DOHH2 (cell line): Measurements from ENCODE around the gene FABP1.

ENCODE experiments used
- H3F3A ChIP-seq: fragments of 200-600 bp; sonication (generic), shearing (Covaris generic); 2 replicates; pipeline ENCODE4 v1.6.0; 2016; ENCODE audit warnings: antibody characterized with exemption, mild to moderate bottlenecking; ENCODE audit not compliant: control insufficient read depth, insufficient read depth
- H3K27ac ChIP-seq: fragments of 200-600 bp; sonication (generic); 2 replicates; pipeline ENCODE4 v1.5.1; 2014; ENCODE audit warnings: low read depth, mild to moderate bottlenecking, low read length, moderate library complexity
- H3K27me3 ChIP-seq: fragments of 200-600 bp; sonication (generic); 2 replicates; pipeline ENCODE4 v1.6.1; 2014; ENCODE audit warnings: mild to moderate bottlenecking, low read length, mixed read lengths; ENCODE audit not compliant: control insufficient read depth
- H3K36me3 ChIP-seq: fragments of 200-600 bp; sonication (generic); 2 replicates; pipeline ENCODE4 v1.6.1; 2014; ENCODE audit warnings: mild to moderate bottlenecking, low read length, moderate library complexity, mixed read lengths; ENCODE audit not compliant: control insufficient read depth
- H3K4me1 ChIP-seq: fragments of 200-600 bp; sonication (generic); 2 replicates; pipeline ENCODE4 v1.6.1; 2014; ENCODE audit warnings: mild to moderate bottlenecking, low read length, mixed read lengths; ENCODE audit not compliant: control insufficient read depth
- H3K4me2 ChIP-seq: fragments of 200-600 bp; sonication (generic); 2 replicates; pipeline ENCODE4 v1.6.0; 2014; ENCODE audit warnings: mild to moderate bottlenecking, low read length, moderate library complexity
- H3K4me3 ChIP-seq: fragments of 200-600 bp; sonication (generic); 2 replicates; pipeline ENCODE4 v1.5.1; 2014; ENCODE audit warnings: mild to moderate bottlenecking, low read length, mixed read lengths
- H3K79me2 ChIP-seq: fragments of 200-600 bp; sonication (generic); 2 replicates; pipeline ENCODE4 v1.6.1; 2014; ENCODE audit warnings: mild to moderate bottlenecking, low read length, mixed read lengths; ENCODE audit not compliant: control insufficient read depth
- H3K9me2 ChIP-seq: fragments of 200-600 bp; sonication (generic); replicated peaks from 2 replicates; pipeline ENCODE4 v1.6.1; 2014; ENCODE audit warnings: mild to moderate bottlenecking, low read length, mixed read lengths; ENCODE audit not compliant: control insufficient read depth
- H3K9me3 ChIP-seq: fragments of 200-600 bp; sonication (generic); 2 replicates; pipeline ENCODE4 v1.6.1; 2014; ENCODE audit warnings: antibody characterized with exemption, low read length, mixed read lengths; ENCODE audit not compliant: control insufficient read depth, insufficient read depth
- H4K20me1 ChIP-seq: fragments of 200-600 bp; sonication (generic); 2 replicates; pipeline ENCODE4 v1.6.0; 2014; ENCODE audit warnings: low read depth, mild to moderate bottlenecking, antibody characterized with exemption, low read length, moderate library complexity; ENCODE audit not compliant: control insufficient read depth, insufficient read depth
- CTCF ChIP-seq: fragments of 200-600 bp; sonication (generic); IDR thresholded peaks from one replicate; pipeline ENCODE4 v1.5.1; 2014; ENCODE audit warnings: antibody characterized with exemption, mild to moderate bottlenecking, low read depth, low read length; ENCODE audit not compliant: poor library complexity, severe bottlenecking
- EZH2phosphoT487 ChIP-seq: fragments of 200-600 bp; sonication (generic); IDR thresholded peaks from 2 replicates; pipeline ENCODE4 v1.6.1; 2017; ENCODE audit warnings: borderline replicate concordance, mild to moderate bottlenecking, antibody characterized with exemption, low read length, moderate library complexity, mixed read lengths

Gene FABP1

DNA sequence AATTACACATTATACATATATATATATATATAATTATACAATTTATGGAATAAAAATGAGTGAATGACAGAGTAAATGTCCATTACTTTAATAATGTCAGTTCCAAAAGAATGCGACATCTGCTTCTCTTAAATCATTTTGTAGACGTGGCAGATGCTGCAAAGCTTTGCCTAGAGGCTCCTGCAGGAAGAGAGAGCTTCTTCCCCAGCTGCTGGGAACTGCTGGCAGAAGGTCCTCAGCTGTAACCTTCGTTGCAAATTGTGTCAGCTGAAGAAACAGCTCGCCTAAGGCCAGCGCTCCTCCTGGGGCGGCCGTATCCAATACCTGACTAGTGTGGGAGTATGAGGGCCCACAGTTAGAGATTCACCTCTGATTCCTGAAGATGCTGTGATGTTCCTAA lies 32.7 kb upstream of the FABP1 start:
- Histone ChIP-seq H4K20me1 (no peaks in the 10 kb centered on the region), H3K4me3 (no peak overlapping the region), H3F3A (no peaks in the 10 kb centered on the region), H3K4me2 (no peak overlapping the region), H3K79me2 (no peaks in the 10 kb centered on the region), H3K27me3 (no peaks in the 10 kb centered on the region), H3K36me3 (no peaks in the 10 kb centered on the region), H3K9me2 (no peaks in the 10 kb centered on the region), H3K27ac (no peak overlapping the region), H3K9me3 (no peaks in the 10 kb centered on the region), H3K4me1 (peaks cover 3% of the 10 kb centered on the region; the same call in 1 of the 2 replicates)
- TF ChIP-seq CTCF (no peak), EZH2phosphoT487 (no peak)

DNA sequence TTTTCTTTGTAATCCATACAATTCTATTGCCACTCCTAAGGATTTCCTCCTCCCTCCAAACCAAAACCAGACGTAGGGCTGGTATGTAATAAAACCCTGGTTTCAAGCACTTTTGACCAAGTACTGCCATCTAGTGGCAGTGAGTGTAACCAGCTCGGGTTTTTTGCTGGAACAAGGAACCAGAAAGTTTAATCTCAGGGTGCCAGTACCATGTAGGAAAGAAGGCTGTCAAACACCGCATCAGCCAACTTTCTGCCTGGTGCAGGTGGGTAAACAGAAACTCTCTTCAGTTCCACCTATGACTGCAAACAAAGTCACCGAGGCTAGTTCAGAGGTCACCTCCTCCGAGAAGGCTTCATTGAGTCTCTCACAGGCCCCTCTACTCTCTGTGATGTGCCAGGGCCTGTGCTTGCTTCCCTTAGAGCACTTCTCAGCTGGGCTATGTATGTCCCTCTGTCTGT lies 32.1 kb upstream of the FABP1 start:
- Histone ChIP-seq H4K20me1 (no peaks in the 10 kb centered on the region), H3F3A (no peaks in the 10 kb centered on the region), H3K27me3 (no peaks in the 10 kb centered on the region), H3K36me3 (no peaks in the 10 kb centered on the region), H3K9me3 (no peaks in the 10 kb centered on the region), H3K4me1 (peaks cover 3% of the 10 kb centered on the region; the same call in 1 of the 2 replicates), H3K4me2 (no peak overlapping the region), H3K9me2 (no peaks in the 10 kb centered on the region), H3K79me2 (no peaks in the 10 kb centered on the region), H3K27ac (no peak overlapping the region), H3K4me3 (no peak overlapping the region)
- TF ChIP-seq EZH2phosphoT487 (no peak), CTCF (peak; percentile 95)

GRCh38 chr2:88159481-88159880 lies 31.6 kb upstream of the FABP1 start:
- Histone ChIP-seq H3K9me3 (no peaks in the 10 kb centered on the region), H3K4me1 (peaks cover 3% of the 10 kb centered on the region; the same call in 1 of the 2 replicates), H3K4me3 (no peak overlapping the region), H3F3A (no peaks in the 10 kb centered on the region), H3K36me3 (no peaks in the 10 kb centered on the region), H3K27me3 (no peaks in the 10 kb centered on the region), H3K79me2 (no peaks in the 10 kb centered on the region), H3K4me2 (no peak overlapping the region), H3K27ac (no peak overlapping the region), H3K9me2 (no peaks in the 10 kb centered on the region), H4K20me1 (no peaks in the 10 kb centered on the region)
- TF ChIP-seq EZH2phosphoT487 (no peak), CTCF (no peak)
